KOPT-K1 (cell line): ENCODE data around the gene LSAMP.

ENCODE experiments used
- H3K27ac ChIP-seq: fragments of 200-600 bp; sonication (generic); 2 replicates; pipeline ENCODE4 v1.5.1; 2016; ENCODE audit warnings: antibody characterized with exemption, mild to moderate bottlenecking, low read depth, low read length; ENCODE audit not compliant: poor library complexity, severe bottlenecking
- H3K36me3 ChIP-seq: fragments of 200-600 bp; sonication (generic); 2 replicates; pipeline ENCODE4 v1.5.1; 2017; ENCODE audit warnings: antibody characterized with exemption, mild to moderate bottlenecking, low read length, moderate library complexity; ENCODE audit not compliant: insufficient read depth
- H3K9me3 ChIP-seq: fragments of 200-600 bp; sonication (generic); 2 replicates; pipeline ENCODE4 v1.5.1; 2017; ENCODE audit warnings: antibody characterized with exemption, low read length, mild to moderate bottlenecking; ENCODE audit not compliant: insufficient read depth, poor library complexity, severe bottlenecking

LSAMP gene

GRCh38 chr3:115836944-115837343 lies 608.3 kb downstream of the LSAMP start:
- no peak overlapping the region for H3K27ac ChIP-seq
- no peaks in the 10 kb centered on the region for H3K9me3 ChIP-seq
- H3K36me3 ChIP-seq: no peaks in the 10 kb centered on the region

- Histone ChIP-seq H3K9me3 (no peaks in the 10 kb centered on the region), H3K36me3 (no peaks in the 10 kb centered on the region), H3K27ac (no peak overlapping the region)
These were observed 609.3 kb downstream of the LSAMP start for GRCh38 chr3:115835946-115836345.

GRCh38 chr3:115834068-115834467 lies 611.2 kb downstream of the LSAMP start:
- Histone ChIP-seq H3K9me3 (no peaks in the 10 kb centered on the region), H3K27ac (no peak overlapping the region), H3K36me3 (no peaks in the 10 kb centered on the region)

- Histone ChIP-seq H3K27ac (no peak overlapping the region), H3K36me3 (no peaks in the 10 kb centered on the region), H3K9me3 (no peaks in the 10 kb centered on the region)
These were observed 612.2 kb downstream of the LSAMP start for GRCh38 chr3:115833074-115833473.

- Histone ChIP-seq H3K27ac (no peak overlapping the region), H3K36me3 (no peaks in the 10 kb centered on the region), H3K9me3 (no peaks in the 10 kb centered on the region)
These were observed 613.0 kb downstream of the LSAMP start for GRCh38 chr3:115832265-115832664.

GRCh38 chr3:115831864-115832263 lies 613.4 kb downstream of the LSAMP start:
- Histone ChIP-seq H3K27ac (no peak overlapping the region), H3K36me3 (no peaks in the 10 kb centered on the region), H3K9me3 (no peaks in the 10 kb centered on the region)

GRCh38 chr3:115830764-115831395 lies 614.4 kb downstream of the LSAMP start:
- Histone ChIP-seq H3K27ac (no peak overlapping the region), H3K9me3 (no peaks in the 10 kb centered on the region), H3K36me3 (no peaks in the 10 kb centered on the region)

- Histone ChIP-seq H3K9me3 (no peaks in the 10 kb centered on the region), H3K36me3 (no peaks in the 10 kb centered on the region), H3K27ac (no peak overlapping the region)
These were observed 616.9 kb downstream of the LSAMP start for GRCh38 chr3:115828401-115828800.

- Histone ChIP-seq H3K9me3 (no peaks in the 10 kb centered on the region), H3K27ac (no peak overlapping the region), H3K36me3 (no peaks in the 10 kb centered on the region)
These were observed 617.8 kb downstream of the LSAMP start for GRCh38 chr3:115827495-115827894.

GRCh38 chr3:115825046-115825445 lies 620.2 kb downstream of the LSAMP start:
- no peaks in the 10 kb centered on the region for H3K36me3 ChIP-seq
- H3K27ac ChIP-seq: no peak overlapping the region
- H3K9me3 ChIP-seq: no peaks in the 10 kb centered on the region

- H3K27ac ChIP-seq: no peak overlapping the region
- no peaks in the 10 kb centered on the region for H3K9me3 ChIP-seq
- H3K36me3 ChIP-seq: no peaks in the 10 kb centered on the region
These were observed 622.2 kb downstream of the LSAMP start for GRCh38 chr3:115823083-115823482.

- Histone ChIP-seq H3K36me3 (no peaks in the 10 kb centered on the region), H3K9me3 (no peaks in the 10 kb centered on the region), H3K27ac (no peak overlapping the region)
These were observed 622.7 kb downstream of the LSAMP start for GRCh38 chr3:115822579-115822978.

GRCh38 chr3:115819785-115820384 lies 625.4 kb downstream of the LSAMP start:
- Histone ChIP-seq H3K27ac (no peak overlapping the region), H3K36me3 (no peaks in the 10 kb centered on the region), H3K9me3 (no peaks in the 10 kb centered on the region)

GRCh38 chr3:115814778-115815380 lies 630.4 kb downstream of the LSAMP start:
- H3K27ac ChIP-seq: no peak overlapping the region
- no peaks in the 10 kb centered on the region for H3K36me3 ChIP-seq
- H3K9me3 ChIP-seq: no peaks in the 10 kb centered on the region

- H3K27ac ChIP-seq: no peak overlapping the region
- H3K9me3 ChIP-seq: no peaks in the 10 kb centered on the region
- no peaks in the 10 kb centered on the region for H3K36me3 ChIP-seq
These were observed 631.3 kb downstream of the LSAMP start for GRCh38 chr3:115814006-115814405.

- H3K36me3 ChIP-seq: no peaks in the 10 kb centered on the region
- no peaks in the 10 kb centered on the region for H3K9me3 ChIP-seq
These were observed 636.5 kb downstream of the LSAMP start for GRCh38 chr3:115808816-115809215.

More at GRCh38 chr3:115808816-115809215, 636.5 kb downstream of the LSAMP start:
- no peak overlapping the region for H3K27ac ChIP-seq
